GM12801 (cell line): ENCODE measurements around the gene PRKAR1A.

ENCODE experiments used
- TF ChIP-seq, protein P1 (sequence below): IDR thresholded peaks from one replicate; pipeline ENCODE4 v1.5.1; 2011; ENCODE audit warnings: control low read depth; ENCODE audit not compliant: insufficient read length; ENCODE audit errors: extremely low read depth

PRKAR1A gene

DNA sequence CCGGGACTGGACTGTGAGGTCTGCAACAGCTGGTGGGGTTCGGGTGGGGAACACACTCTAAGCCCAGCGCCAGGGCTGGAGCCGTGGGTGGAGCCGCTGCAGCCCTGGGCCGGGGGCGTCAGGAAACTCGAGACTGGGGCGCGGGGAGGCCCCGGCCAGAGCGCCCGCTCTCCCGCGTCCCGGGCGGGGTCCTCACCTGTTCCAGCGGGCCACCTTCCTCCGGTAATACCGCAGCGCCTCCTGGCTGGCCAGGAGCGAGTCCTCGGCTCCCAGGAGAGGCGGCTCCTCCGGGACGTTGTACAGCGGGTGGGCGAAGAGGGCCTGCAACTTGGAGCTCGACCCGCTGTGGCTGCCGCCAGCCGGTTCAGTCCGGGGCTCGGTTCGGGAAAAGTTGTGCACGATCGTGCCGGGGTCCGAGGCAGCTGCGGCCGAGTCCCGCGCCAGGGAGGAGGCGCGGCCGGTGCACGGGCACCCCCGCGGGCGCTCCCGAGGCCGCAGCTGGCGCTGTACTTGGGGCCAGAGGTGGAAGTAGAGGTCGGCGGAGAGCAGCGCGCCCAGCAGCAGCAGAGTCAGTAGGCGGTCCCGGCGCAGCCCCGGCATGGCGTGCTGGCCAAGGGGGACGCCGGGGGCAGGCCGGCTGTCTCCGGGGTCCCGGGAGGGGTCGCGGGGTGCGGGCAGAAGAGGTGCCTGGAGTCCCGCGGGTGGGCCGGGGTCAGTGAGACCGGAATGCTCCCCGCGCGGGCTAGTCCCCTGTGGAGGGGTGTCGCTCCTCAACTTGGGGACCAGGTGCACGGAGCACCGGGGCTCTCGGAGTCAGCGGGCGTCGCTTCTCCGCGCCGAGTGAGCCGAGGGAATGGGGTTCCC lies 88.1 kb downstream of the PRKAR1A start:
- TF ChIP-seq, protein P1, sequence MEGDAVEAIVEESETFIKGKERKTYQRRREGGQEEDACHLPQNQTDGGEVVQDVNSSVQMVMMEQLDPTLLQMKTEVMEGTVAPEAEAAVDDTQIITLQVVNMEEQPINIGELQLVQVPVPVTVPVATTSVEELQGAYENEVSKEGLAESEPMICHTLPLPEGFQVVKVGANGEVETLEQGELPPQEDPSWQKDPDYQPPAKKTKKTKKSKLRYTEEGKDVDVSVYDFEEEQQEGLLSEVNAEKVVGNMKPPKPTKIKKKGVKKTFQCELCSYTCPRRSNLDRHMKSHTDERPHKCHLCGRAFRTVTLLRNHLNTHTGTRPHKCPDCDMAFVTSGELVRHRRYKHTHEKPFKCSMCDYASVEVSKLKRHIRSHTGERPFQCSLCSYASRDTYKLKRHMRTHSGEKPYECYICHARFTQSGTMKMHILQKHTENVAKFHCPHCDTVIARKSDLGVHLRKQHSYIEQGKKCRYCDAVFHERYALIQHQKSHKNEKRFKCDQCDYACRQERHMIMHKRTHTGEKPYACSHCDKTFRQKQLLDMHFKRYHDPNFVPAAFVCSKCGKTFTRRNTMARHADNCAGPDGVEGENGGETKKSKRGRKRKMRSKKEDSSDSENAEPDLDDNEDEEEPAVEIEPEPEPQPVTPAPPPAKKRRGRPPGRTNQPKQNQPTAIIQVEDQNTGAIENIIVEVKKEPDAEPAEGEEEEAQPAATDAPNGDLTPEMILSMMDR, result no peak
